HFF-Myc (cell line): ENCODE results near the gene HIPK2.

Source experiments
- DNase-seq: peaks from one replicate; pipeline ENCODE4 v3.0.0-alpha.2; 2011; ENCODE audit warnings: low read depth; ENCODE audit errors: extremely low read depth
- H3K4me3 ChIP-seq: replicated peaks from 2 replicates; pipeline ENCODE4 v1.5.1; 2011; ENCODE audit warnings: low read depth, mild to moderate bottlenecking, control low read depth, low read length
- CTCF ChIP-seq: IDR thresholded peaks from 2 replicates; pipeline ENCODE4 v1.5.1; 2012; ENCODE audit warnings: mild to moderate bottlenecking, low read depth, low read length, control low read depth; ENCODE audit errors: missing control alignments

The HIPK2 gene

GRCh38 chr7:139720705-139721231 lies 57.0 kb downstream of the HIPK2 start:
- no peak overlapping the region for H3K4me3 ChIP-seq
- no peak for DNase-seq
- no peak for TF ChIP-seq CTCF

GRCh38 chr7:139720186-139720585 lies 57.6 kb downstream of the HIPK2 start:
- TF ChIP-seq CTCF, result no peak
- no peak for DNase-seq
- no peak overlapping the region for H3K4me3 ChIP-seq

- TF ChIP-seq CTCF, result no peak
- no peak for DNase-seq
- no peak overlapping the region for H3K4me3 ChIP-seq
These were observed 58.9 kb downstream of the HIPK2 start for GRCh38 chr7:139718859-139719258.

GRCh38 chr7:139718141-139718540 lies 59.7 kb downstream of the HIPK2 start:
- DNase-seq, result no peak
- TF ChIP-seq CTCF, result no peak
- H3K4me3 ChIP-seq, result no peak overlapping the region

- no peak overlapping the region for H3K4me3 ChIP-seq
- TF ChIP-seq CTCF, result no peak
- no peak for DNase-seq
These were observed 61.4 kb downstream of the HIPK2 start for GRCh38 chr7:139716156-139716942.

- TF ChIP-seq CTCF, result no peak
- DNase-seq, result no peak
- H3K4me3 ChIP-seq, result no peak overlapping the region
These were observed 62.5 kb downstream of the HIPK2 start for GRCh38 chr7:139715194-139715815.
